ENCODE data around the gene ETAA1.

GRCh38 chr2:67393237-67393636, 3.9 kb upstream of the ETAA1 start:
- no peak for TF ChIP-seq POLR2AphosphoS5 (IDR thresholded peaks at IDR 0.05; ENCODE audit: borderline replicate concordance, low read depth, low read length)
- no peak for TF ChIP-seq EZH2 (IDR thresholded peaks at IDR 0.05)

All from SK-N-MC (cell line).